ENCODE measurements around the gene ISCA2.

ISCA2 gene

GRCh38 chr14:74504874-74505720, 11.5 kb downstream of the ISCA2 start:
- no peak overlapping the region for H3K4me3 ChIP-seq (ENCODE audit: low read depth, low read length)
- ChIA-PET CTCF (interaction anchor here (0.6 kb wide), 1 partner anchor 229 kb away, joined by 3 read pairs; no protein-coding TSS in a partner anchor), POLR2A (interaction anchor here (1.0 kb wide), 1 partner anchor 12 kb away, joined by 3 read pairs; the partner anchor contains the start of genes ISCA2 and NPC2)
- H3K4me1 ChIP-seq (ENCODE audit: control insufficient read depth, insufficient read depth, low read length), result no peaks in the 10 kb centered on the region
- no peaks in the 10 kb centered on the region for H3K9me3 ChIP-seq (ENCODE audit: control insufficient read depth, insufficient read depth, low read depth, low read length)
- no peak for TF ChIP-seq ZNF354C (tag by site-specific recombination; IDR thresholded peaks at IDR 0.05; ENCODE audit: borderline replicate concordance, low read depth)
- no peak for TF ChIP-seq ZFP41 (tag by site-specific recombination; IDR thresholded peaks at IDR 0.05; ENCODE audit: borderline replicate concordance)
- TF ChIP-seq ZSCAN23 (tag by site-specific recombination; IDR thresholded peaks at IDR 0.05), result no peak
- TF ChIP-seq ZSCAN4 (tag by site-specific recombination; IDR thresholded peaks at IDR 0.05), result no peak
- TF ChIP-seq OVOL3 (tag by site-specific recombination; IDR thresholded peaks at IDR 0.05), result no peak
- TF ChIP-seq ZBTB44 (tag by site-specific recombination; IDR thresholded peaks at IDR 0.05), result no peak
- TF ChIP-seq ZNF133 (tag by site-specific recombination; IDR thresholded peaks at IDR 0.05), result no peak
- TF ChIP-seq GLI2 (tag by site-specific recombination; IDR thresholded peaks at IDR 0.05; ENCODE audit: borderline replicate concordance, low read depth), result no peak
- no peaks in the 10 kb centered on the region for H3K36me3 ChIP-seq (ENCODE audit: control insufficient read depth in 2 of 2, insufficient read depth in 1 of 2, low read length in 2 of 2)
- no peak overlapping the region for H3K27ac ChIP-seq (ENCODE audit: extremely low read depth, low read depth, low read length)

- TF ChIP-seq ZNF660 (tag by site-specific recombination; IDR thresholded peaks at IDR 0.05), result no peak
- peak; percentile 28; the same call in 1 of the 2 replicates for TF ChIP-seq ZFHX2 (tag by site-specific recombination; conservative IDR thresholded peaks at IDR 0.05)
- Histone ChIP-seq H3K4me3 (ENCODE audit: low read depth, low read length) (no peak overlapping the region), H3K9me3 (ENCODE audit: control insufficient read depth, insufficient read depth, low read depth, low read length) (no peaks in the 10 kb centered on the region), H3K36me3 (ENCODE audit: control insufficient read depth in 2 of 2, insufficient read depth in 1 of 2, low read length in 2 of 2) (no peaks in the 10 kb centered on the region), H3K27ac (ENCODE audit: extremely low read depth, low read depth, low read length) (no peak overlapping the region), H3K4me1 (ENCODE audit: control insufficient read depth, insufficient read depth, low read length) (no peaks in the 10 kb centered on the region)
- POLR2A ChIA-PET, result no interaction called here
- CTCF ChIA-PET, result interaction anchor here (0.6 kb wide), 1 partner anchor 228 kb away, joined by 3 read pairs; no protein-coding TSS in a partner anchor
Measured at GRCh38 chr14:74505831-74506230, 12.3 kb downstream of the ISCA2 start.

GRCh38 chr14:74506411-74506851, 12.9 kb downstream of the ISCA2 start:
- Histone ChIP-seq H3K4me3 (ENCODE audit: low read depth, low read length) (no peak overlapping the region), H3K36me3 (ENCODE audit: control insufficient read depth in 2 of 2, insufficient read depth in 1 of 2, low read length in 2 of 2) (no peaks in the 10 kb centered on the region), H3K27ac (ENCODE audit: extremely low read depth, low read depth, low read length) (no peak overlapping the region), H3K9me3 (ENCODE audit: control insufficient read depth, insufficient read depth, low read depth, low read length) (no peaks in the 10 kb centered on the region), H3K4me1 (ENCODE audit: control insufficient read depth, insufficient read depth, low read length) (no peaks in the 10 kb centered on the region)
- CTCF ChIA-PET, result no interaction called here
- TF ChIP-seq ZNF138 (tag by site-specific recombination; IDR thresholded peaks at IDR 0.05; ENCODE audit: borderline replicate concordance) (no peak), ZNF416 (tag by site-specific recombination; IDR thresholded peaks at IDR 0.05) (no peak), KLF17 (tag by site-specific recombination; IDR thresholded peaks at IDR 0.05) (no peak), ZNF654 (tag by site-specific recombination; IDR thresholded peaks at IDR 0.05; ENCODE audit: low read depth) (no peak), PATZ1 (tag by site-specific recombination; IDR thresholded peaks at IDR 0.05) (no peak), ZNF629 (tag by site-specific recombination; IDR thresholded peaks at IDR 0.05) (no peak), WT1 (tag by site-specific recombination; IDR thresholded peaks at IDR 0.05) (no peak), YY2 (tag by site-specific recombination; IDR thresholded peaks at IDR 0.05) (no peak), ZNF660 (tag by site-specific recombination; IDR thresholded peaks at IDR 0.05) (no peak), ZSCAN4 (tag by site-specific recombination; IDR thresholded peaks at IDR 0.05) (no peak)
- POLR2A ChIA-PET, result no interaction called here
